Measurements from ENCODE around the gene SLC35A3. TPM values are rescaled to one million over a fixed set of nuclear protein-coding genes. Genes with fewer than 3 reads are reported as not detected.

SLC35A3 gene
- total and polyA plus RNA-seq, 9 of the 15 experiments (the other 6 are each of a cell fraction or from before 2014, with no cell fraction given): 3.5 to 21.7 (median 13.2) TPM

GRCh38 chr1:100037927-100038659 lies 68.3 kb downstream of the SLC35A3 start (continued):
- TF ChIP-seq ZFP91 (CRISPR knock-in tag; IDR thresholded peaks at IDR 0.05) (0 out of 2 replicates have a peak, but pooled peaks have one; percentile 59), ZKSCAN3 (CRISPR knock-in tag; IDR thresholded peaks at IDR 0.05) (no peak), PHTF2 (CRISPR knock-in tag; IDR thresholded peaks at IDR 0.05) (no peak), HMBOX1 (IDR thresholded peaks at IDR 0.05) (no peak), NR3C1 (CRISPR knock-in tag; IDR thresholded peaks at IDR 0.05) (no peak), TCF7 (IDR thresholded peaks at IDR 0.05; ENCODE audit: borderline replicate concordance) (no peak), MYBL2 (IDR thresholded peaks at IDR 0.05; ENCODE audit: low read depth) (no peak), MYBL2 (CRISPR knock-in tag; IDR thresholded peaks at IDR 0.05; ENCODE audit: borderline replicate concordance) (no peak), ZSCAN29 (IDR thresholded peaks at IDR 0.05) (no peak), ZNF146 (CRISPR knock-in tag; IDR thresholded peaks at IDR 0.05; ENCODE audit: unreplicated experiment) (no peak), ZNF780A (CRISPR knock-in tag; IDR thresholded peaks at IDR 0.05) (no peak), ZNF274 (IDR thresholded peaks at IDR 0.05; ENCODE audit: borderline replicate concordance, low read depth, low read length) (no peak), MITF (IDR thresholded peaks at IDR 0.05) (0 out of 2 replicates have a peak, but pooled peaks have one; percentile 70), KDM5B (IDR thresholded peaks at IDR 0.05; ENCODE audit: insufficient replicate concordance, low read depth, low read length) (peak; percentile 97), THAP7 (CRISPR knock-in tag; IDR thresholded peaks at IDR 0.05) (no peak), ZNF696 (CRISPR knock-in tag; conservative IDR thresholded peaks at IDR 0.05) (no peak), CBFA2T3 (IDR thresholded peaks at IDR 0.05) (no peak), RCOR1 (IDR thresholded peaks at IDR 0.05; ENCODE audit: borderline replicate concordance in 1 of 2, low read depth in 2 of 2, low read length in 2 of 2) (no peak; a peak in 1 of 4 replicates), ZC3H8 (IDR thresholded peaks at IDR 0.05) (no peak), TAF7 (tag; IDR thresholded peaks at IDR 0.05) (peak; percentile 96), RAD51 (IDR thresholded peaks at IDR 0.05; ENCODE audit: borderline replicate concordance, low read depth) (no peak), HDAC3 (IDR thresholded peaks at IDR 0.05; ENCODE audit: borderline replicate concordance, partially characterized antibody) (no peak), RBM34 (IDR thresholded peaks at IDR 0.05; ENCODE audit: borderline replicate concordance, insufficient read depth, low read length) (no peak), CHCHD3 (CRISPR knock-in tag; IDR thresholded peaks at IDR 0.05) (no peak), KAT8 (IDR thresholded peaks at IDR 0.05; ENCODE audit: low read depth) (no peak)
